ENCODE results near the gene COMMD10.
"Not testable (repeated sequence)": the region's sequence is repeated elsewhere in the genome, so short reads cannot be mapped to it uniquely, and the experiment has no call there.

The COMMD10 gene

GRCh38 chr5:116098998-116099397, 14.2 kb downstream of the COMMD10 start:
- DNase-seq: no peak

GRCh38 chr5:116104941-116105340, 20.1 kb downstream of the COMMD10 start:
- DNase-seq: not testable (repeated sequence)

- DNase-seq: no peak
Observed at GRCh38 chr5:116115163-116115562, 30.3 kb downstream of the COMMD10 start.

GRCh38 chr5:116130471-116130870, 45.6 kb downstream of the COMMD10 start:
- DNase-seq: no peak

- DNase-seq: no peak
Observed at GRCh38 chr5:116130976-116131375, 46.2 kb downstream of the COMMD10 start.

- no peak for DNase-seq
Observed at GRCh38 chr5:116133281-116133680, 48.5 kb downstream of the COMMD10 start.

GRCh38 chr5:116135344-116135743, 50.5 kb downstream of the COMMD10 start:
- DNase-seq: no peak

- DNase-seq: no peak
Observed at GRCh38 chr5:116137544-116138378, 52.9 kb downstream of the COMMD10 start.

GRCh38 chr5:116142495-116142894, 57.7 kb downstream of the COMMD10 start:
- DNase-seq: no peak

- no peak for DNase-seq
Observed at GRCh38 chr5:116144103-116144502, 59.3 kb downstream of the COMMD10 start.

- DNase-seq: no peak
Observed at GRCh38 chr5:116144991-116145390, 60.2 kb downstream of the COMMD10 start.

GRCh38 chr5:116145416-116145815, 60.6 kb downstream of the COMMD10 start:
- no peak for DNase-seq

- DNase-seq: no peak
Observed at GRCh38 chr5:116152169-116152568, 67.3 kb downstream of the COMMD10 start.

GRCh38 chr5:116153687-116154174, 68.9 kb downstream of the COMMD10 start:
- DNase-seq: no peak

- DNase-seq: no peak
Observed at GRCh38 chr5:116154252-116154651, 69.4 kb downstream of the COMMD10 start.

GRCh38 chr5:116154931-116155330, 70.1 kb downstream of the COMMD10 start:
- DNase-seq: no peak

- DNase-seq: no peak
Observed at GRCh38 chr5:116157902-116158301, 73.1 kb downstream of the COMMD10 start.

- DNase-seq: no peak
Observed at GRCh38 chr5:116159006-116159405, 74.2 kb downstream of the COMMD10 start.

GRCh38 chr5:116174111-116174510, 89.3 kb downstream of the COMMD10 start:
- DNase-seq: no peak

- no peak for DNase-seq
Observed at GRCh38 chr5:116176121-116176520, 91.3 kb downstream of the COMMD10 start.

- no peak for DNase-seq
Observed at GRCh38 chr5:116178925-116179324, 94.1 kb downstream of the COMMD10 start.

GRCh38 chr5:116209166-116209565, 124.3 kb downstream of the COMMD10 start:
- no peak for DNase-seq

- DNase-seq: no peak
Observed at GRCh38 chr5:116212225-116212624, 127.4 kb downstream of the COMMD10 start.

- DNase-seq: no peak
Observed at GRCh38 chr5:116216246-116216645, 131.4 kb downstream of the COMMD10 start.

Data from DMS153 (cell line).